ENCODE data around the gene FHIT.

GRCh38 chr3:60421749-60422446 lies 829.4 kb downstream of the FHIT start:
- no peak for TF ChIP-seq CTCF (IDR thresholded peaks at IDR 0.05)
- no peak for TF ChIP-seq POLR2AphosphoS5 (IDR thresholded peaks at IDR 0.05)
- TF ChIP-seq POLR2A (IDR thresholded peaks at IDR 0.05): no peak

Measured in suprapubic skin (tissue), 4 donors.